Stomach (tissue), 9 donors: Measurements from ENCODE around the gene CRTAC1. TPM values are rescaled to one million over a fixed set of nuclear protein-coding genes. Genes with fewer than 3 reads are reported as not detected.

Experiments
- DNase-seq, 2 donors: peaks; one replicate each; pipeline versions ENCODE4 v3.0.0 to v3.0.0-alpha.2; 2013 to 2019
- H3K27ac ChIP-seq, 5 donors: fragments of 200-600 bp in 4 of 5; sonication (generic) in 4 of 5; one replicate each; pipeline ENCODE4 v1.5.1; 2013 to 2019; ENCODE audit warnings: mild to moderate bottlenecking in 1 of 5, moderate library complexity in 1 of 5
- H3K27me3 ChIP-seq, 3 donors: fragments of 200-600 bp; sonication (generic); one replicate each; pipeline ENCODE4 v1.5.1; 2017 to 2019; ENCODE audit warnings: mixed run types in 1 of 3
- H3K36me3 ChIP-seq, 4 donors: fragments of 200-600 bp; sonication (generic); 1 replicate in 3 of 4; 2 replicates in 1 of 4; pipeline ENCODE4 v1.5.1; 2016 to 2019
- H3K4me1 ChIP-seq, 4 donors: fragments of 200-600 bp; sonication (generic); one replicate each; pipeline ENCODE4 v1.5.1; 2016 to 2019
- H3K4me3 ChIP-seq, 4 donors: fragments of 200-600 bp; sonication (generic) in 3 of 4; one replicate each; pipeline ENCODE4 v1.5.1; 2016 to 2019; ENCODE audit warnings: mild to moderate bottlenecking in 1 of 4
- H3K9me3 ChIP-seq, 4 donors: fragments of 200-600 bp; sonication (generic); one replicate each; pipeline ENCODE4 v1.5.1; 2016 to 2019
- EP300 ChIP-seq: sonication (generic); formaldehyde crosslinking; IDR thresholded peaks from one replicate; pipeline ENCODE4 v1.6.1; 2017; ENCODE audit warnings: antibody characterized with exemption
- POLR2A ChIP-seq, 4 donors: fragments of 450-650 bp; IDR thresholded peaks; one replicate each; pipeline ENCODE4 v1.6.1; 2016; ENCODE audit warnings: antibody characterized with exemption in 4 of 4, control low read depth in 2 of 4, mild to moderate bottlenecking in 1 of 4, moderate library complexity in 1 of 4
- POLR2AphosphoS5 ChIP-seq, 3 donors: sonication (generic); formaldehyde crosslinking; IDR thresholded peaks; one replicate each; pipeline ENCODE4 v1.6.1; 2016; ENCODE audit warnings: antibody characterized with exemption in 3 of 3
- WGBS, 5 donors: extraction: QIAGEN DNeasy Blood & Tissue Kit in 3 of 5; methylation state at CpG; one replicate each; pipeline versions ENCODE4 v1.1.5 to v1.1.7; 2013 to 2018; 5-methylcytosine and 5-hydroxymethylcytosine counted together
- intact Hi-C: fragments of 100-400 bp; cut with DNase I; formaldehyde crosslinking; loops from one replicate; pipeline ENCODE4 v1.15.1; 2023; ENCODE audit warnings: low total_unique reads
- polyA plus RNA-seq, 3 donors: library from polyadenylated mRNA; stranded (reverse); fragments of 200-250 nt; gene quantifications; one replicate each; pipeline ENCODE4 v1.2.3, GENCODE V29; 2013
- total RNA-seq, 5 donors: library from RNA; depleted of rRNA; stranded (reverse); fragments of >200 nt; gene quantifications; one replicate each; pipeline versions ENCODE4 v1.1.0 to v1.2.3, GENCODE V29; 2014 to 2016
- TF ChIP-seq, protein P1 (sequence below), 7 experiments: fragments of 450-650 bp in 4 of 7; fragments of 200-600 bp in 3 of 7; sonication (generic) in 3 of 7; IDR thresholded peaks; one replicate each; pipeline ENCODE4 v1.5.1; 2016 to 2019; ENCODE audit warnings: antibody characterized with exemption in 7 of 7, control low read depth in 2 of 7, mild to moderate bottlenecking in 1 of 7
- donor health status: healthy with polysubstance abuse.
- donor health status: Bipolar disorder and iron deficiency.
- donor health status: healthy.

The CRTAC1 gene
- total and polyA plus RNA-seq, 8 donors, result 0.06 to 21.4 (median 0.77) TPM; not detected in 2

DNA sequence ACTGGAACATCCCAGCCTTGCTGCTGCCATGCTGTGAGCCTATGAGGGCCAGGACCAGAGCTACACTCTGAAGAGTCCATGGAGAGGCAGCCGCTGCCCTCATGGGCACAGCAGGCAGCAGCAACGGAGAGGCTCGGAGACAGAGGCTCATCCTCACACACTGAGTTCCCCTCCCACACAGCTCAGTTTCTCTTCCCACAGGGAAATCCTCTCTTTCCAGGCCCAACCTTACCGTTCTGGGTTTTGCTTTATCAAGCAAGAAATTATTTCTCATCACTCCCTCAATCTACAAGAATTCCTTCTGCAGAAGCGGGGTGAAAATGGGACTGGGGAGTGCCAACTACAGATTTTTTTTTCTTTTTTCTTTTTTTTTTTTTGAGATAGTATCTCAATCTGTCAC is 144.1 kb downstream of the CRTAC1 start:
- no peak for DNase-seq
- intact Hi-C loops, result no loop called here
- TF ChIP-seq, protein P1, sequence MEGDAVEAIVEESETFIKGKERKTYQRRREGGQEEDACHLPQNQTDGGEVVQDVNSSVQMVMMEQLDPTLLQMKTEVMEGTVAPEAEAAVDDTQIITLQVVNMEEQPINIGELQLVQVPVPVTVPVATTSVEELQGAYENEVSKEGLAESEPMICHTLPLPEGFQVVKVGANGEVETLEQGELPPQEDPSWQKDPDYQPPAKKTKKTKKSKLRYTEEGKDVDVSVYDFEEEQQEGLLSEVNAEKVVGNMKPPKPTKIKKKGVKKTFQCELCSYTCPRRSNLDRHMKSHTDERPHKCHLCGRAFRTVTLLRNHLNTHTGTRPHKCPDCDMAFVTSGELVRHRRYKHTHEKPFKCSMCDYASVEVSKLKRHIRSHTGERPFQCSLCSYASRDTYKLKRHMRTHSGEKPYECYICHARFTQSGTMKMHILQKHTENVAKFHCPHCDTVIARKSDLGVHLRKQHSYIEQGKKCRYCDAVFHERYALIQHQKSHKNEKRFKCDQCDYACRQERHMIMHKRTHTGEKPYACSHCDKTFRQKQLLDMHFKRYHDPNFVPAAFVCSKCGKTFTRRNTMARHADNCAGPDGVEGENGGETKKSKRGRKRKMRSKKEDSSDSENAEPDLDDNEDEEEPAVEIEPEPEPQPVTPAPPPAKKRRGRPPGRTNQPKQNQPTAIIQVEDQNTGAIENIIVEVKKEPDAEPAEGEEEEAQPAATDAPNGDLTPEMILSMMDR (IDR thresholded peaks at IDR 0.05), result no peak
- TF ChIP-seq POLR2A (IDR thresholded peaks at IDR 0.05), result no peak
- 62 to 77% (median 68%) methylated on average over 5 of the region's 5 CpGs for WGBS, 5 donors
- no peaks in the 10 kb centered on the region for H3K36me3 ChIP-seq
- peaks cover 8 to 56% (median 26%) of the 10 kb centered on the region in 4 donors for H3K4me1 ChIP-seq
- H3K4me3 ChIP-seq, result no peak overlapping the region
- peak overlapping the region in 1 of 5 donors; percentile 27 for H3K27ac ChIP-seq
- H3K9me3 ChIP-seq, result no peaks in the 10 kb centered on the region
- peaks cover 0 to 8% (median 0%) of the 10 kb centered on the region in 3 donors for H3K27me3 ChIP-seq

- no peak for DNase-seq
- no peak for TF ChIP-seq POLR2A (IDR thresholded peaks at IDR 0.05)
- TF ChIP-seq EP300, result no peak
- TF ChIP-seq, protein P1 (IDR thresholded peaks at IDR 0.05), result no peak
- no peak for TF ChIP-seq POLR2AphosphoS5 (IDR thresholded peaks at IDR 0.05)
- Histone ChIP-seq H3K4me1 (peaks cover 0 to 40% (median 9%) of the 10 kb centered on the region in 4 donors), H3K27ac (peak overlapping the region in 1 of 5 donors; percentile 13), H3K9me3 (no peaks in the 10 kb centered on the region), H3K4me3 (no peak overlapping the region), H3K36me3 (no peaks in the 10 kb centered on the region), H3K27me3 (peaks cover 0 to 15% (median 0%) of the 10 kb centered on the region in 3 donors)
- 62 to 78% (median 73%) methylated on average over 3 of the region's 3 CpGs for WGBS, 5 donors
- intact Hi-C loops, result no loop called here
Measured at GRCh38 chr10:97883092-97883485, 147.3 kb downstream of the CRTAC1 start.

GRCh38 chr10:97882142-97883091 is 148.0 kb downstream of the CRTAC1 start:
- Histone ChIP-seq H3K4me3 (no peak overlapping the region), H3K27ac (peak overlapping the region in 3 of 5 donors; percentile 25 to 69 (median 62)), H3K4me1 (peaks cover 0 to 33% (median 6%) of the 10 kb centered on the region in 4 donors), H3K9me3 (no peaks in the 10 kb centered on the region), H3K36me3 (no peaks in the 10 kb centered on the region), H3K27me3 (peaks cover 0 to 15% (median 0%) of the 10 kb centered on the region in 3 donors)
- 54 to 66% (median 63%) methylated on average over 10 to 11 of the region's 11 CpGs for WGBS, 5 donors
- TF ChIP-seq POLR2A (IDR thresholded peaks at IDR 0.05), result no peak
- TF ChIP-seq, protein P1 (IDR thresholded peaks at IDR 0.05), result no peak
- peak in 2 of 3 donors; percentile 9 to 64 for TF ChIP-seq POLR2AphosphoS5 (IDR thresholded peaks at IDR 0.05)
- peak; percentile 12 to 74 for DNase-seq
- intact Hi-C loops, result no loop called here

DNA sequence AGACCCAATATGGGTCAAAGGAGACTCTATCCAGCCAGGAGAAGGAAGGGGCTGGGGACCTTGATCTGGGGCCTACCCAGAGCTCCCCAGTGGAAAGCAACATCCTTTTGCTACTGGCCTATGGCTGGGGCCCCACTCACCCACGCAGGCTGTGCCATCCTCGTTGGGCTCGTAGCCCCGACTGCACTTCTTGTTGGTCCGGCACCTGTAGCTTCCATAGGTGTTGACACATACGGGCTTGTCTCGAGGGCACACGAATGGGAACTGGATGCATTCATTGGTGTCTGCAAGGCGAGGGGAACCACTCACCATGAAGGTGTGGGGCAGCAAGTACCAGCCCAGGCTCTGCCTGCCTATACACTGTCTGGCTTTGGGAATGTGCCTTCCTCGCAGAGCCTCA is 150.3 kb downstream of the CRTAC1 start:
- H3K4me1 ChIP-seq, result peaks cover 0 to 18% (median 6%) of the 10 kb centered on the region in 4 donors
- TF ChIP-seq, protein P1 (IDR thresholded peaks at IDR 0.05), result no peak
- TF ChIP-seq POLR2AphosphoS5 (IDR thresholded peaks at IDR 0.05), result no peak
- TF ChIP-seq EP300, result no peak
- TF ChIP-seq POLR2A (IDR thresholded peaks at IDR 0.05), result no peak
- H3K9me3 ChIP-seq, result no peaks in the 10 kb centered on the region
- intact Hi-C loops, result no loop called here
- WGBS, 5 donors, result 87 to 97% (median 97%) methylated on average over 10 of the region's 10 CpGs
- DNase-seq, result no peak
- no peak overlapping the region for H3K27ac ChIP-seq
- H3K4me3 ChIP-seq, result no peak overlapping the region
- no peaks in the 10 kb centered on the region for H3K36me3 ChIP-seq
- H3K27me3 ChIP-seq, result peaks cover 0 to 22% (median 0%) of the 10 kb centered on the region in 3 donors
